Measurements from ENCODE around the gene SCAI. TPM values are rescaled to one million over a fixed set of nuclear protein-coding genes. Genes with fewer than 3 reads are reported as not detected.
"Not testable (repeated sequence)": the region's sequence is repeated elsewhere in the genome, so short reads cannot be mapped to it uniquely, and the experiment has no call there.

The SCAI gene
- total RNA-seq, 6 experiments from 2014 or later, result 1.8 to 5.5 (median 2.6) TPM

- H3K4me1 ChIP-seq, result no peaks in the 10 kb centered on the region
- intact Hi-C loops (cut with DNase I), result no loop called here
- H3K9me3 ChIP-seq, result no peaks in the 10 kb centered on the region
- 88% methylated on average over 2 of the region's 2 CpGs for WGBS (ENCODE audit: insufficient coverage, low coverage, low lambda C conversion rate, missing lambda C conversion rate)
- no peaks in the 10 kb centered on the region for H3K36me3 ChIP-seq
- H3K27me3 ChIP-seq, result no peaks in the 10 kb centered on the region
- DNase-seq, result no peak
- ATAC-seq, result no peak
- H3K27ac ChIP-seq, result no peak overlapping the region
- TF ChIP-seq CTCF (IDR thresholded peaks at IDR 0.05) (no peak), POLR2A (IDR thresholded peaks at IDR 0.05) (no peak)
- H3K4me3 ChIP-seq, result no peak overlapping the region
Measured at GRCh38 chr9:125110464-125110863, 32.9 kb downstream of the SCAI start.

GRCh38 chr9:125108541-125108940 lies 34.8 kb downstream of the SCAI start:
- H3K9me3 ChIP-seq; H3K4me3 ChIP-seq; H3K36me3 ChIP-seq; H3K27me3 ChIP-seq; ATAC-seq; H3K4me1 ChIP-seq; intact Hi-C loops (cut with DNase I); H3K27ac ChIP-seq; DNase-seq: not testable (repeated sequence)
- WGBS (ENCODE audit: insufficient coverage, low coverage, low lambda C conversion rate, missing lambda C conversion rate), result 100% methylated on average over 3 of the region's 33 CpGs

GRCh38 chr9:125106285-125106893 lies 36.9 kb downstream of the SCAI start:
- no peak overlapping the region for H3K27ac ChIP-seq
- no peaks in the 10 kb centered on the region for H3K4me1 ChIP-seq
- DNase-seq, result no peak
- no peak overlapping the region for H3K4me3 ChIP-seq
- intact Hi-C loops (cut with DNase I), result no loop called here
- no peak for ATAC-seq
- no peaks in the 10 kb centered on the region for H3K36me3 ChIP-seq
- no peak for TF ChIP-seq CTCF (IDR thresholded peaks at IDR 0.05)
- no peak for TF ChIP-seq POLR2A (IDR thresholded peaks at IDR 0.05)
- no peaks in the 10 kb centered on the region for H3K9me3 ChIP-seq
- H3K27me3 ChIP-seq, result no peaks in the 10 kb centered on the region

- Histone ChIP-seq H3K9me3 (no peaks in the 10 kb centered on the region), H3K27ac (no peak overlapping the region), H3K4me1 (no peaks in the 10 kb centered on the region), H3K4me3 (no peak overlapping the region), H3K27me3 (no peaks in the 10 kb centered on the region), H3K36me3 (no peaks in the 10 kb centered on the region)
- no peak for ATAC-seq
- TF ChIP-seq POLR2A (IDR thresholded peaks at IDR 0.05), result no peak
- no peak for TF ChIP-seq CTCF (IDR thresholded peaks at IDR 0.05)
- 87% methylated on average over 3 of the region's 3 CpGs for WGBS (ENCODE audit: insufficient coverage, low coverage, low lambda C conversion rate, missing lambda C conversion rate)
- no peak for DNase-seq
- intact Hi-C loops (cut with DNase I), result no loop called here
Measured at GRCh38 chr9:125103770-125104460, 39.4 kb downstream of the SCAI start.

- intact Hi-C loops (cut with DNase I), result no loop called here
- no peak for ATAC-seq
- TF ChIP-seq CTCF (IDR thresholded peaks at IDR 0.05), result no peak
- TF ChIP-seq POLR2A (IDR thresholded peaks at IDR 0.05), result no peak
Measured at GRCh38 chr9:125103021-125103420, 40.3 kb downstream of the SCAI start.

More at GRCh38 chr9:125103021-125103420, 40.3 kb downstream of the SCAI start:
- H3K36me3 ChIP-seq, result no peaks in the 10 kb centered on the region
- no peak overlapping the region for H3K27ac ChIP-seq
- no peak overlapping the region for H3K4me3 ChIP-seq
- 100% methylated on average over 1 of the region's 1 CpG for WGBS (ENCODE audit: insufficient coverage, low coverage, low lambda C conversion rate, missing lambda C conversion rate)
- no peaks in the 10 kb centered on the region for H3K27me3 ChIP-seq
- DNase-seq, result no peak
- H3K9me3 ChIP-seq, result no peaks in the 10 kb centered on the region
- no peaks in the 10 kb centered on the region for H3K4me1 ChIP-seq

All from right lobe of liver (tissue), 6 donors.